UCSD-AML1 (cell line): Measurements from ENCODE around the gene C1orf116.
"Not testable (repeated sequence)": the region's sequence is repeated elsewhere in the genome, so short reads cannot be mapped to it uniquely, and the experiment has no call there.

Experiments used
- DNase-seq: peaks from one replicate; lab custom pipeline; 2025; ENCODE audit not compliant: unreplicated experiment; lab: John Stamatoyannopoulos, UW

The C1orf116 gene

GRCh38 chr1:207059881-207060280 lies 27.3 kb upstream of the C1orf116 start:
- DNase-seq: no peak

- no peak for DNase-seq
These were observed 26.6 kb upstream of the C1orf116 start for GRCh38 chr1:207058878-207059867.

- DNase-seq: no peak
These were observed 25.7 kb upstream of the C1orf116 start for GRCh38 chr1:207058252-207058651.

- DNase-seq: no peak
These were observed 24.1 kb upstream of the C1orf116 start for GRCh38 chr1:207056673-207057072.

GRCh38 chr1:207055386-207056001 lies 22.9 kb upstream of the C1orf116 start:
- no peak for DNase-seq

GRCh38 chr1:207054491-207054890 lies 21.9 kb upstream of the C1orf116 start:
- no peak for DNase-seq

- DNase-seq: no peak
These were observed 20.6 kb upstream of the C1orf116 start, which contains the start of gene PFKFB2 for GRCh38 chr1:207052911-207053769. Gene PFKFB2, plus strand, starts transcription at chr1:207053275. Its CDS starts 1,443 bp downstream, at chr1:207054718.

- DNase-seq: no peak
These were observed 18.8 kb upstream of the C1orf116 start, which contains the start of gene YOD1 for GRCh38 chr1:207051191-207051943. Gene YOD1, minus strand, starts transcription at chr1:207051208. Its CDS starts 178 bp downstream, at chr1:207051030.

- peak; percentile 64 for DNase-seq
These were observed 18.1 kb upstream of the C1orf116 start for GRCh38 chr1:207050480-207051190.

- DNase-seq: no peak
These were observed 17.4 kb upstream of the C1orf116 start for GRCh38 chr1:207049974-207050391.

- no peak for DNase-seq
These were observed 17.0 kb upstream of the C1orf116 start for GRCh38 chr1:207049514-207049913.

GRCh38 chr1:207049054-207049453 lies 16.5 kb upstream of the C1orf116 start:
- DNase-seq: no peak

- no peak for DNase-seq
These were observed 15.5 kb upstream of the C1orf116 start for GRCh38 chr1:207048041-207048440.

GRCh38 chr1:207047505-207047904 lies 14.9 kb upstream of the C1orf116 start:
- DNase-seq: no peak

GRCh38 chr1:207045453-207045852 lies 12.9 kb upstream of the C1orf116 start:
- no peak for DNase-seq

- DNase-seq: not testable (repeated sequence)
These were observed 8.8 kb upstream of the C1orf116 start for GRCh38 chr1:207041397-207041796.

GRCh38 chr1:207040181-207040533 lies 7.6 kb upstream of the C1orf116 start:
- DNase-seq: no peak

- no peak for DNase-seq
These were observed 7.0 kb upstream of the C1orf116 start for GRCh38 chr1:207039380-207040180.

- DNase-seq: no peak
These were observed 4.3 kb upstream of the C1orf116 start for GRCh38 chr1:207036865-207037264.
